ENCODE data around the gene SYVN1. TPM values are rescaled to one million over a fixed set of nuclear protein-coding genes. Genes with fewer than 3 reads are reported as not detected.

The SYVN1 gene
- total and polyA plus RNA-seq, 2 donors (not counting 3 experiments of a cell fraction or from before 2014, with no cell fraction given): 34.5 to 45.1 TPM

GRCh38 chr11:65163684-65164083, 29.4 kb upstream of the SYVN1 start:
- Histone ChIP-seq H2AFZ (ENCODE audit: low read depth, low read length) (no peak overlapping the region), H4K20me1 (replicated peaks; ENCODE audit: control insufficient read depth, extremely low read depth, insufficient read depth, low read length) (no peaks in the 10 kb centered on the region), H3K27me3 (ENCODE audit: control insufficient read depth in 2 of 2, insufficient read depth in 2 of 2, low read length in 2 of 2) (no peaks in the 10 kb centered on the region), H3K4me2 (ENCODE audit: insufficient read depth, low read length) (no peak overlapping the region), H3K27ac (ENCODE audit: insufficient read depth, low read depth, low read length) (no peak overlapping the region), H3K79me2 (ENCODE audit: control insufficient read depth, insufficient read depth, low read length) (no peaks in the 10 kb centered on the region), H3K9ac (replicated peaks; ENCODE audit: extremely low read depth, insufficient read depth, low read length) (no peak overlapping the region), H3K4me1 (ENCODE audit: control insufficient read depth, extremely low read depth, insufficient read depth, low read length) (peaks cover 3% of the 10 kb centered on the region), H3K9me3 (replicated peaks; ENCODE audit: control insufficient read depth, insufficient read depth, low read length) (no peaks in the 10 kb centered on the region), H3K9me1 (replicated peaks; ENCODE audit: control insufficient read depth, extremely low read depth, insufficient read depth, low read length) (no peaks in the 10 kb centered on the region), H3K36me3 (ENCODE audit: control insufficient read depth in 2 of 2, extremely low read depth in 1 of 2, insufficient read depth in 2 of 2, low read length in 2 of 2) (no peaks in the 10 kb centered on the region), H3K4me3 (replicated peaks in 1 of 3; ENCODE audit: insufficient read depth in 1 of 3, low read depth in 1 of 3, low read length in 3 of 3) (no peak overlapping the region)
- ChIA-PET CTCF (no interaction called here), POLR2A (no interaction called here)
- dilution Hi-C loops (cut with MboI; ENCODE audit: extremely low pct_ligation_motif_present, low sequenced_read_pairs): no loop called here
- no TSS peak for BruUV-seq (replicated peaks)
- TF ChIP-seq POLR2A (IDR thresholded peaks at IDR 0.05; ENCODE audit: low read depth, low read length): no peak
- TF ChIP-seq GATA2 (IDR thresholded peaks at IDR 0.05; ENCODE audit: insufficient read depth, insufficient read length, low read depth, low read length): no peak
- TF ChIP-seq MYC (IDR thresholded peaks at IDR 0.05; ENCODE audit: low read depth, low read length): no peak
- no peak for TF ChIP-seq POLR2AphosphoS5 (IDR thresholded peaks at IDR 0.05; ENCODE audit: insufficient read depth, low read depth, low read length)
- TF ChIP-seq MAX (IDR thresholded peaks at IDR 0.05; ENCODE audit: insufficient read depth, insufficient read length): no peak
- TF ChIP-seq FOS (IDR thresholded peaks at IDR 0.05; ENCODE audit: borderline replicate concordance, insufficient read depth, low read length): no peak
- TF ChIP-seq EZH2 (IDR thresholded peaks at IDR 0.05; ENCODE audit: borderline replicate concordance, low read depth, low read length, severe bottlenecking): no peak
- TF ChIP-seq CTCF (IDR thresholded peaks at IDR 0.05; ENCODE audit: extremely low read depth in 1 of 2, insufficient read depth in 1 of 2, low read depth in 1 of 2, low read length in 2 of 2): no peak
- TF ChIP-seq JUN (IDR thresholded peaks at IDR 0.05; ENCODE audit: borderline replicate concordance, insufficient read depth, insufficient read length, low read depth): no peak
- FAIRE-seq (no peak), DNase-seq (ENCODE audit: low read depth, low spot score) (no peak)
- intact Hi-C loops (cut with micrococcal nuclease): no loop called here

Measured in endothelial cell of umbilical vein (primary cell).